IMR-90 (cell line): ENCODE measurements around the gene TK2. TPM values are rescaled to one million over a fixed set of nuclear protein-coding genes. Genes with fewer than 3 reads are reported as not detected.

ENCODE experiments used
- ATAC-seq: fragments of 200-7000 bp; cut with Tn5 transposase; 2 replicates; pipeline ENCODE4 v1.9.1; 2020; ENCODE audit warnings: low read depth, mild to moderate bottlenecking, moderate library complexity
- BruUV-seq: library from RNA; stranded (reverse); fragments of 400-500 nt; replicated peaks from 2 replicates; lab custom pipeline; 2021; lab: Mats Ljungman, UMichigan
- CTCF ChIA-PET: fragments of 300-600 bp; formaldehyde crosslinking; extraction: SDS; loops from one replicate; lab custom pipeline; 2021; ENCODE audit warnings: antibody characterized with exemption; lab: Yijun Ruan, JAX
- POLR2A ChIA-PET: fragments of 300-600 bp; sonication (Branson Sonifier 250); formaldehyde crosslinking; loops from one replicate; lab custom pipeline; 2022; ENCODE audit warnings: antibody characterized with exemption; ENCODE audit not compliant: unreplicated experiment; lab: Charles Lee
- DNase-seq: peaks from one replicate; pipeline ENCODE4 v3.0.0; 2013
- H2AFZ ChIP-seq: replicated peaks from 2 replicates; pipeline ENCODE3; 2013; ENCODE audit warnings: low read length, mild to moderate bottlenecking; ENCODE audit not compliant: poor library complexity
- H2AK5ac ChIP-seq: 2 replicates; pipeline ENCODE4 v1.6.1; 2013; ENCODE audit warnings: low read depth, low read length, inconsistent platforms
- H2AK9ac ChIP-seq: replicated peaks from 2 replicates; pipeline ENCODE3; 2013; ENCODE audit warnings: mild to moderate bottlenecking, low read depth, low read length, moderate library complexity; ENCODE audit not compliant: poor library complexity
- H2BK120ac ChIP-seq: 2 replicates; pipeline ENCODE4 v1.6.1; 2013; ENCODE audit warnings: low read depth, low read length, inconsistent platforms
- H2BK15ac ChIP-seq: 3 replicates; pipeline ENCODE4 v1.6.1; 2013; ENCODE audit warnings: low read depth, low read length, inconsistent platforms
- H2BK20ac ChIP-seq: 2 replicates; pipeline ENCODE4 v1.6.1; 2013; ENCODE audit warnings: low read depth, mild to moderate bottlenecking, inconsistent platforms, low read length, moderate library complexity
- H2BK5ac ChIP-seq: 2 replicates; pipeline ENCODE4 v1.6.1; 2013; ENCODE audit warnings: mild to moderate bottlenecking, low read depth, low read length, inconsistent platforms; ENCODE audit not compliant: poor library complexity, severe bottlenecking
- H3K14ac ChIP-seq: replicated peaks from 2 replicates; pipeline ENCODE4 v1.6.1; 2013; ENCODE audit warnings: low read depth, low read length, inconsistent platforms
- H3K18ac ChIP-seq: 2 replicates; pipeline ENCODE4 v1.6.1; 2013; ENCODE audit warnings: low read depth, low read length, control low read depth
- H3K23ac ChIP-seq: 2 replicates; pipeline ENCODE4 v1.6.1; 2013; ENCODE audit warnings: low read depth, low read length, inconsistent platforms
- H3K27ac ChIP-seq: 2 replicates; pipeline ENCODE4 v1.5.1; 2013; ENCODE audit warnings: mild to moderate bottlenecking, control low read depth, low read length; ENCODE audit not compliant: insufficient read depth
- H3K27me3 ChIP-seq: 2 replicates; pipeline ENCODE4 v1.6.1; 2013; ENCODE audit warnings: low read length; ENCODE audit not compliant: control insufficient read depth, insufficient read depth
- H3K36me3 ChIP-seq: 2 replicates; pipeline ENCODE4 v1.6.1; 2013; ENCODE audit warnings: low read length, mixed read lengths; ENCODE audit not compliant: control insufficient read depth, insufficient read depth
- H3K4ac ChIP-seq: 2 replicates; pipeline ENCODE4 v1.6.1; 2013; ENCODE audit warnings: low read depth, low read length, inconsistent platforms
- H3K4me1 ChIP-seq: 2 replicates; pipeline ENCODE4 v1.6.1; 2013; ENCODE audit warnings: low read length, mixed read lengths; ENCODE audit not compliant: control insufficient read depth, insufficient read depth
- H3K4me2 ChIP-seq: 2 replicates; pipeline ENCODE4 v1.6.1; 2013; ENCODE audit warnings: low read depth, mild to moderate bottlenecking, control low read depth, low read length, moderate library complexity
- H3K4me3 ChIP-seq: 2 replicates; pipeline ENCODE4 v1.5.1; 2013; ENCODE audit warnings: low read depth, mild to moderate bottlenecking, control low read depth, low read length, moderate library complexity; ENCODE audit not compliant: insufficient read depth
- H3K56ac ChIP-seq: 2 replicates; pipeline ENCODE4 v1.6.1; 2013; ENCODE audit warnings: low read length, inconsistent platforms; ENCODE audit not compliant: insufficient read depth; ENCODE audit errors: extremely low read depth
- H3K79me1 ChIP-seq, 2 experiments: 2 replicates each; pipeline ENCODE4 v1.6.1; 2013; ENCODE audit warnings: low read length in 2 of 2, inconsistent platforms in 1 of 2, low read depth in 1 of 2
- H3K9ac ChIP-seq: 2 replicates; pipeline ENCODE4 v1.6.1; 2013; ENCODE audit warnings: low read depth, low read length, control low read depth
- H3K9me1 ChIP-seq: 2 replicates; pipeline ENCODE4 v1.6.1; 2013; ENCODE audit warnings: low read length, inconsistent platforms; ENCODE audit not compliant: insufficient read depth
- H3K9me3 ChIP-seq: 2 replicates; pipeline ENCODE4 v1.6.1; 2013; ENCODE audit warnings: low read length; ENCODE audit not compliant: control insufficient read depth, insufficient read depth
- H4K20me1 ChIP-seq: 2 replicates; pipeline ENCODE4 v1.6.1; 2013; ENCODE audit warnings: low read length, inconsistent platforms; ENCODE audit not compliant: insufficient read depth
- H4K5ac ChIP-seq: 2 replicates; pipeline ENCODE4 v1.6.1; 2013; ENCODE audit warnings: mild to moderate bottlenecking, low read depth, low read length, control low read depth
- H4K8ac ChIP-seq, 2 experiments: 2 replicates each; pipeline ENCODE4 v1.6.1; 2013; ENCODE audit warnings: low read depth in 2 of 2, low read length in 2 of 2, control low read depth in 1 of 2, inconsistent platforms in 1 of 2
- H4K91ac ChIP-seq: 2 replicates; pipeline ENCODE4 v1.6.1; 2013; ENCODE audit warnings: low read depth, low read length, inconsistent platforms; ENCODE audit not compliant: insufficient read depth
- MAFK ChIP-seq: IDR thresholded peaks from 2 replicates; pipeline ENCODE4 v1.6.1; 2012; ENCODE audit warnings: low read depth, low read length, improper control_type of control experiment
- NFE2L2 ChIP-seq: fragments of 150-350 bp; IDR thresholded peaks from 2 replicates; pipeline ENCODE4 v1.6.1; 2016; ENCODE audit warnings: low read depth, mild to moderate bottlenecking, low read length
- WGBS, 2 experiments: methylation state at CpG; one replicate each; pipeline versions ENCODE4 v1.1.5 to v1.1.7; 2013; ENCODE audit warnings: missing lambda C conversion rate in 2 of 2; ENCODE audit not compliant: insufficient read length in 1 of 2; ENCODE audit errors: extremely low coverage in 2 of 2; 5-methylcytosine and 5-hydroxymethylcytosine counted together
- dilution Hi-C: fragments of 300-500 bp; cut with HindIII; formaldehyde crosslinking; loops from one replicate; pipeline ENCODE4 v1.14.3; 2018; ENCODE audit warnings: low sequenced_read_pairs; ENCODE audit not compliant: unreplicated experiment
- in situ Hi-C: fragments of 300-500 bp; cut with MboI; formaldehyde crosslinking; loops from 3 replicates; pipeline ENCODE4 v1.14.3; 2019; ENCODE audit warnings: low sequenced_read_pairs, inconsistent platforms, mixed read lengths
- intact Hi-C: fragments of 100-400 bp; cut with micrococcal nuclease; formaldehyde crosslinking; loops from 2 replicates; pipeline ENCODE4 v1.10.0; 2022
- polyA plus RNA-seq, 3 experiments: library from polyadenylated mRNA; depleted of rRNA; stranded (reverse); fragments of >200 nt; gene quantifications; 2 replicates each; pipeline ENCODE4 v1.2.3, GENCODE V29; 2012; ENCODE audit warnings: low replicate concordance in 1 of 3
- total RNA-seq: library from RNA; depleted of rRNA; stranded (reverse); fragments of >200 nt; gene quantifications from 2 replicates; pipeline ENCODE4 v1.2.3, GENCODE V29; 2012
- TF ChIP-seq, protein P1 (sequence below): fragments of 150-350 bp; IDR thresholded peaks from 2 replicates; pipeline ENCODE4 v1.6.1; 2016; ENCODE audit warnings: low read depth, mild to moderate bottlenecking, low read length, moderate library complexity, borderline replicate concordance

Gene TK2
- total and polyA plus RNA-seq, 2 of the 4 experiments (the other 2 are of a cell fraction), result 14.7 to 16.5 TPM

DNA sequence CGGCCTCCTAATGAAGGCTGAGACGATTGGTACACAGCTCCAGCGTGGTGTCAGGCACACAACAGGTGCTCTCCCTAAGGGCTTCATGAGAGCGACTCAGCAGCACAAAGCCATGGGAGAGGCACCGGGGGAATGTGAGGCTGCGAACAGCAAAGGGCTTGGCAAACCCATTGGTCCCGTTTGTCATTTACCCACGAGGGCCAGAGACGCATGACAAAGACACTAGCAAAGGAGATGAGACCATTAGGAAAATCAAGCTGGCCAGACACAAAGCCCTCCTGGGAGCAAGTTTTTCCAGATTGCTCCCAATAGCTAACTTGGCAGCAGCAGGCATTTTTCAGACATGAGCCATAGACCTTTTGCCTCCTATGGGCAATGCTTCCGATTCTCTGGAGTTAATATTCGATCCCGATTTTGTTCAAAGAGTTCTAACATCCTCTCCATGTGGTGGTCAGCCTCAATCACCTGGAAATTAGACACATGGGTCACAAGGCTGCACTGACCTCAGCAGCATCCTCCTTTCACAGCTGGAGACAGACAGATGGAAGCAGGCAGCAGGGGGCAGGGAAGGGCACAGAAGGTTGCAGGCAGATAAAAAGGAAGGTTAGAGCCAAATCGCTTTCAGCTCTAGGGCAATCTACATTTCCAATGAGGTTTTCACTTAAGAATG, 38.2 kb downstream of the TK2 start:
- Histone ChIP-seq H3K14ac (peak overlapping the region; percentile 64; the same call in 1 of the 2 replicates), H3K4me2 (peak overlapping the region; percentile 38; the same call in 1 of the 2 replicates), H3K79me1 (peaks cover 0 to 20% of the 10 kb centered on the region in 2 experiments; a peak in 2 of 4 replicates), H2BK120ac (peak overlapping the region; percentile 84), H3K4ac (peak overlapping the region; percentile 88), H2AFZ (peak overlapping the region; percentile 69), H3K9ac (no peak overlapping the region), H4K20me1 (peaks cover 2% of the 10 kb centered on the region; the same call in 1 of the 2 replicates), H3K4me3 (no peak overlapping the region), H2BK20ac (peak overlapping the region; percentile 78), H2BK15ac (peak overlapping the region; percentile 30; the same call in 1 of the 3 replicates), H3K18ac (0 out of 2 replicates have a peak overlapping the region, but pooled peaks have one; percentile 28), H4K8ac (peak overlapping the region in 1 of 2 experiments; percentile 87; a peak in 1 of 4 replicates), H3K27ac (peak overlapping the region; percentile 37), H3K9me3 (no peaks in the 10 kb centered on the region), H4K5ac (no peak overlapping the region; the same call in 1 of the 2 replicates), H3K9me1 (peaks cover 33% of the 10 kb centered on the region), H3K36me3 (peaks cover 3% of the 10 kb centered on the region; the same call in 1 of the 2 replicates), H3K27me3 (no peaks in the 10 kb centered on the region), H2AK9ac (peak overlapping the region; percentile 66), H3K23ac (peak overlapping the region; percentile 62), H2AK5ac (peak overlapping the region; percentile 73), H2BK5ac (peak overlapping the region; percentile 29), H3K4me1 (peaks cover 28% of the 10 kb centered on the region), H4K91ac (peak overlapping the region; percentile 71), H3K56ac (no peak overlapping the region)
- 54% methylated on average over 11 of the region's 13 CpGs; no CpG with 5 or more reads in 1 of the 2 experiments for WGBS, 2 experiments
- ATAC-seq (peak; percentile 21), DNase-seq (peak; percentile 72)
- in situ Hi-C loops, result no loop called here
- TF ChIP-seq, protein P1, sequence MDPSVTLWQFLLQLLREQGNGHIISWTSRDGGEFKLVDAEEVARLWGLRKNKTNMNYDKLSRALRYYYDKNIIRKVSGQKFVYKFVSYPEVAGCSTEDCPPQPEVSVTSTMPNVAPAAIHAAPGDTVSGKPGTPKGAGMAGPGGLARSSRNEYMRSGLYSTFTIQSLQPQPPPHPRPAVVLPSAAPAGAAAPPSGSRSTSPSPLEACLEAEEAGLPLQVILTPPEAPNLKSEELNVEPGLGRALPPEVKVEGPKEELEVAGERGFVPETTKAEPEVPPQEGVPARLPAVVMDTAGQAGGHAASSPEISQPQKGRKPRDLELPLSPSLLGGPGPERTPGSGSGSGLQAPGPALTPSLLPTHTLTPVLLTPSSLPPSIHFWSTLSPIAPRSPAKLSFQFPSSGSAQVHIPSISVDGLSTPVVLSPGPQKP, result peak; percentile 98
- TF ChIP-seq MAFK, result no peak
- 0 out of 2 replicates have a peak, but pooled peaks have one; percentile 18 for TF ChIP-seq NFE2L2
- POLR2A ChIA-PET, result no interaction called here
- BruUV-seq, result no TSS peak
- CTCF ChIA-PET, result interaction anchor here (0.9 to 1.5 kb wide), 4 partner anchors 10 to 103 kb away, joined by 3 to 4 read pairs (median 3); no protein-coding TSS in a partner anchor
- dilution Hi-C loops, result no loop called here
- intact Hi-C loops, result no loop called here
